ENCODE data around the gene TBPL2.
"Not testable (repeated sequence)": the region's sequence is repeated elsewhere in the genome, so short reads cannot be mapped to it uniquely, and the experiment has no call there.

Gene TBPL2

DNA sequence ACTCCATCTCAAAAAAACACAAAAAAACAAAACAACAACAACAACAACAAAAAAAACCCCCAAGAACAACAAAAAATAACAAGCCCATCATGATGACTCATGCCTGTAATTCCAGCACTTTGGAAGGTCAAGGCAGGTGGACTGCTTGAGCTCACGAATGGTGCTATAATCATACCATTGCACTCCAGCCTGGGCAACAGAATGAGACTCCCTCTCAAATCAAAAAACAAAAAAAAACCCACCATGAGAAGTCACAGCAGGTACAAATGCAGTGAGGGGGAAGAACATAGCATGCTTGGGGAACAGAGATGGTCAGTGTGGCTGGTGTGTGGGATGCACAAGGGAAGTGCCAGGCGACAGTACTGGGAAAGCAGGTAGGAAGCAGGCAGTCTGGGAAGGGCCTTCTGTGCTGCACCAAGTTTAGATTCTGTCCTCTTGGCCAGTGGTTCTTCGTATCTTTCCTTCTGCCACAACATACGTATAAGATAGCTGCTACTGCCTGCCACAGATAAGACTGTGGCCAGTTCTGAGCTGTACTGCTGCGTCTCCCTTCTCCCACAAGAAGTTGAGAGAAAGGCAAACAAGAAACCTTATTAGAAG, 56.8 kb downstream of the TBPL2 start:
- peaks cover 3% of the 10 kb centered on the region; the same call in 1 of the 2 replicates for H3K36me3 ChIP-seq (ENCODE audit: control insufficient read depth, low read length)
- H4K20me1 ChIP-seq (ENCODE audit: control insufficient read depth, insufficient read depth, low read depth, low read length): no peaks in the 10 kb centered on the region
- no peaks in the 10 kb centered on the region for H3F3A ChIP-seq (ENCODE audit: control insufficient read depth, insufficient read depth)
- no peak for TF ChIP-seq CTCF (IDR thresholded peaks at IDR 0.05; ENCODE audit: low read depth, low read length, poor library complexity, severe bottlenecking)
- no peak for TF ChIP-seq EZH2phosphoT487 (IDR thresholded peaks at IDR 0.05; ENCODE audit: borderline replicate concordance, low read length)
- no peak overlapping the region for H3K4me2 ChIP-seq (ENCODE audit: low read length)
- no peak overlapping the region for H3K4me3 ChIP-seq (ENCODE audit: low read length)
- H3K9me3 ChIP-seq (ENCODE audit: control insufficient read depth, insufficient read depth, low read length): no peaks in the 10 kb centered on the region
- H3K27ac ChIP-seq (ENCODE audit: low read depth, low read length): no peak overlapping the region
- no peaks in the 10 kb centered on the region for H3K9me2 ChIP-seq (replicated peaks; ENCODE audit: control insufficient read depth, low read length)
- no peaks in the 10 kb centered on the region for H3K79me2 ChIP-seq (ENCODE audit: control insufficient read depth, low read length)
- H3K4me1 ChIP-seq (ENCODE audit: control insufficient read depth, low read length): no peaks in the 10 kb centered on the region
- no peaks in the 10 kb centered on the region for H3K27me3 ChIP-seq (ENCODE audit: control insufficient read depth, low read length)

DNA sequence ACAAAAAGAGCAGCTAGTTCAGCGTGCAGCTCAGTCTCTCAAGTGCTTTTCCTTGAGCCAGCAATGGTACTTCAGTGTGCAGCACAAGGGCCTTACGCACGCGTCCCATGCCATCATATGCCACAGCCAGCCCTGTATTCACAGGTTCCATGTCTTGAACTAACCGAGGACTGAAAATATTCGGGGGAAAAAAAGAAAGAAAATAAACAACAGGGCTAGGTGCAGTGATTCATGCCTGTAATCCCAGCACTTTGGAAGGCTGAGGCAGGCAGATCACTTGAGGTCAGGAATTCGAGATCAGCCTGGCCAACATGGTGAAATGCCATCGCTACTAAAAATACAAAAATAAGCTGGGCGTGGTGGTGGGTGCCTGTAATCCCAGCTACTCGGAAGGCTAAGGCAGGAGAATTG, 57.4 kb downstream of the TBPL2 start:
- H3K9me2 ChIP-seq (replicated peaks; ENCODE audit: control insufficient read depth, low read length); H3K4me3 ChIP-seq (ENCODE audit: low read length); H3K9me3 ChIP-seq (ENCODE audit: control insufficient read depth, insufficient read depth, low read length); H3K27ac ChIP-seq (ENCODE audit: low read depth, low read length); H4K20me1 ChIP-seq (ENCODE audit: control insufficient read depth, insufficient read depth, low read depth, low read length); H3K79me2 ChIP-seq (ENCODE audit: control insufficient read depth, low read length); H3K4me2 ChIP-seq (ENCODE audit: low read length); H3F3A ChIP-seq (ENCODE audit: control insufficient read depth, insufficient read depth); H3K36me3 ChIP-seq (ENCODE audit: control insufficient read depth, low read length); H3K4me1 ChIP-seq (ENCODE audit: control insufficient read depth, low read length); H3K27me3 ChIP-seq (ENCODE audit: control insufficient read depth, low read length): not testable (repeated sequence)

GRCh38 chr14:55382483-55382882, 57.9 kb downstream of the TBPL2 start:
- TF ChIP-seq EZH2phosphoT487 (IDR thresholded peaks at IDR 0.05; ENCODE audit: borderline replicate concordance, low read length) (no peak), CTCF (IDR thresholded peaks at IDR 0.05; ENCODE audit: low read depth, low read length, poor library complexity, severe bottlenecking) (no peak)

GRCh38 chr14:55381561-55381960, 58.9 kb downstream of the TBPL2 start:
- Histone ChIP-seq H3K4me1 (ENCODE audit: control insufficient read depth, low read length) (no peaks in the 10 kb centered on the region), H3K27me3 (ENCODE audit: control insufficient read depth, low read length) (no peaks in the 10 kb centered on the region), H3K36me3 (ENCODE audit: control insufficient read depth, low read length) (peaks cover 3% of the 10 kb centered on the region; the same call in 1 of the 2 replicates), H3K4me2 (ENCODE audit: low read length) (no peak overlapping the region), H3K79me2 (ENCODE audit: control insufficient read depth, low read length) (no peaks in the 10 kb centered on the region), H3F3A (ENCODE audit: control insufficient read depth, insufficient read depth) (no peaks in the 10 kb centered on the region), H3K9me2 (replicated peaks; ENCODE audit: control insufficient read depth, low read length) (no peaks in the 10 kb centered on the region), H4K20me1 (ENCODE audit: control insufficient read depth, insufficient read depth, low read depth, low read length) (no peaks in the 10 kb centered on the region), H3K27ac (ENCODE audit: low read depth, low read length) (no peak overlapping the region), H3K4me3 (ENCODE audit: low read length) (no peak overlapping the region), H3K9me3 (ENCODE audit: control insufficient read depth, insufficient read depth, low read length) (no peaks in the 10 kb centered on the region)
- TF ChIP-seq EZH2phosphoT487 (IDR thresholded peaks at IDR 0.05; ENCODE audit: borderline replicate concordance, low read length): no peak
- TF ChIP-seq CTCF (IDR thresholded peaks at IDR 0.05; ENCODE audit: low read depth, low read length, poor library complexity, severe bottlenecking): no peak

More at GRCh38 chr14:55382483-55382882, 57.9 kb downstream of the TBPL2 start:
- Histone ChIP-seq H3K27me3 (ENCODE audit: control insufficient read depth, low read length) (no peaks in the 10 kb centered on the region), H4K20me1 (ENCODE audit: control insufficient read depth, insufficient read depth, low read depth, low read length) (no peaks in the 10 kb centered on the region), H3K4me3 (ENCODE audit: low read length) (no peak overlapping the region), H3K9me2 (replicated peaks; ENCODE audit: control insufficient read depth, low read length) (no peaks in the 10 kb centered on the region), H3K27ac (ENCODE audit: low read depth, low read length) (no peak overlapping the region), H3F3A (ENCODE audit: control insufficient read depth, insufficient read depth) (no peaks in the 10 kb centered on the region), H3K9me3 (ENCODE audit: control insufficient read depth, insufficient read depth, low read length) (no peaks in the 10 kb centered on the region), H3K36me3 (ENCODE audit: control insufficient read depth, low read length) (peaks cover 3% of the 10 kb centered on the region; the same call in 1 of the 2 replicates), H3K4me1 (ENCODE audit: control insufficient read depth, low read length) (no peaks in the 10 kb centered on the region), H3K4me2 (ENCODE audit: low read length) (no peak overlapping the region), H3K79me2 (ENCODE audit: control insufficient read depth, low read length) (no peaks in the 10 kb centered on the region)
